Activated gamma-delta T cell treated with anti-CD3 and anti-CD28 coated beads, Interleukin-2, amount 50 U/mL, for 16 hours (primary cell): ENCODE results near the gene AMDHD1.
"Not testable (repeated sequence)": the region's sequence is repeated elsewhere in the genome, so short reads cannot be mapped to it uniquely, and the experiment has no call there.

Experiments
- DNase-seq: peaks from one replicate; pipeline ENCODE4 v3.0.0-alpha.2; 2020; ENCODE audit warnings: low read depth

The AMDHD1 gene

DNA sequence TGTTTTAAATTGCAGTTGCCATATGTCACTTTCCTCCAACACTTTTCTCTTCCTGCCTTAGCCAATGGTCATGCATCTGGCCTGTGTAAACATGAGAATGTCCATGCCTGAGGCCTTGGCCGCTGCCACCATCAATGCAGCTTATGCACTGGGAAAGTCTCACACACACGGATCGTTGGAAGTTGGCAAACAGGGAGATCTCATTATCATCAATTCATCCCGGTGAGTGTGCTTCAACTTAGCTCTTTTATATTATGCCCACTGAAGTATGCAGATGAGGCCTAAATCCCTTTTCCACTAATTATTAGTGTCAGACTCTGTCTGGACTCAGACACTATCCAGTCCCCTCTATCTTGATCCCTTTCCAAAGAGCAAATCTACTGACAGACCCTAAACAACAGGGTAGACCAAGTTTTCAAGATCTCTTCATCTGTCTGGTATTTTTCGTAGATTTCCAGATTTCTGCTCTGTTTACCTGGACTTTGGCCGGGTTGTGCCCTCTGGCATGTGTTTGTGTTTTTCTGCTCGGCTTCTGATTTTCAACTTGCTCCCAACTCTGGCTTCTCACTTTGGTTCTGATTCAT is 23.2 kb downstream of the AMDHD1 start:
- no peak for DNase-seq

- no peak for DNase-seq
Observed at GRCh38 chr12:95967301-95967700, 24.2 kb downstream of the AMDHD1 start.

DNA sequence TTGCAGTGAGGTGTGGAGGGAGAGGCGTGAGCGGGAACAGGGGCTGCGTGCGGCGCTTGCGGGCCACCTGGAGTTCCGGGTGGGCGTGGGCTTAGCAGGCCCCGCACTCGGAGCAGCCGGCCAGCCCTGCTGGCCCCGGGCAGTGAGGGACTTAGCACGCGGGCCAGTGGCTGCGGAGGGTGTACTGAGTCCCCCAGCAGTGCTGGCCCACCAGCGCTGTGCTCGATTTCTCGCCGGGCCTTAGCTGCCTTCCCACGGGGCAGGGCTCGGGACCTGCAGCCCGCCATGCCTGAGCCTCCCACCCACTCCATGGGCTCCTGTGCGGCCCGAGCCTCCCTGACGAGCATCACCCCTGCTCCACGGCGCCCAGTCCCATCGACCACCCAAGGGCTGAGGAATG is 26.0 kb downstream of the AMDHD1 start:
- not testable (repeated sequence) for DNase-seq

- DNase-seq: no peak
Observed at GRCh38 chr12:95970905-95971304, 27.8 kb downstream of the AMDHD1 start.

GRCh38 chr12:95972832-95973456 is 29.8 kb downstream of the AMDHD1 start:
- DNase-seq: no peak

- no peak for DNase-seq
Observed at GRCh38 chr12:95974358-95974757, 31.2 kb downstream of the AMDHD1 start.

- no peak for DNase-seq
Observed at GRCh38 chr12:95975491-95975890, 32.4 kb downstream of the AMDHD1 start.

DNA sequence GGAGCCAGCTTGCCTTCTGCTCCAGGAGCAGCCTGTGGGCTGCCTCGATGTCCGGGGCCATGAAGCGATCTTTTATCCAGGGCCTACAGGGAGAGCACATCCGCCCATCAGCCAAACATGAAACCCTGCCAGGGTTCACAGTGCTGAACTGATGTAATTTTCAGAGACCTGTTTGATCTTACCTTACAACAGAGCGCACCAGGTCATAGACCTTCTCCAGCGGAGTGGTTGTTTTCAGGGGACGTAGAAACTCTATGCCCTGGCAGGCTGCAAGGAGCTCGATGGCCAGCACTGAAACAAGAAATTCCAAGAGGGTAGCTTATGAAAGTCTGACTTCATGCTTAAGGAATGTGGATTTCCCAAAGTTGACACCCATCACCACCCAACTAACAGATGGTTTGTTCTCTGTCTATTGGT is 33.3 kb downstream of the AMDHD1 start:
- DNase-seq: no peak

DNA sequence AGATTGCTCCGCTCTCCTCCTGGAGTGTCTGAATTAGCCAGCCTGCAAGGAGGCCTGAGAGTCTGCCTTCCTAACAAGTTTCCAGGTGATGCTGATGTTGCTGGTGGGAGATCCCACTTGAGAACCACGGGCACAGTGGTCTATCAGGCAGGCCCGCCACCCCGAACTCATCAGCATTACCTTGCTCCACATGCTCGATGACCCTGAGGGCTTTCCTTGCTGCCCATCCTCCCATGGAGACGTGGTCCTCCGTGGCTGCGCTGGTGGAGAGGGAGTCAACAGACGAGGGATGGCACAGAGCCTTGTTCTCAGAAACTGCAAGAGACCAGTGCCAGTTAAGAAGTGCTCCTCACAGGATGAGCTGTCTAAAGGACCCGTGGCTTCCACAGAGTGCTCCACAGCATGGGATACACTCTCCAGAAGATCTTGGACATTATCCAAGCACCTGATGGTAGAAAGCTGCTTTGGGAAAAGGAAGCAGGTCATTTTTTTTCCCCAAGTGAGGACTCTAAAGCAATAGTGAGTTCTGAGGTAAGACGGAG is 34.7 kb downstream of the AMDHD1 start:
- DNase-seq: no peak

GRCh38 chr12:95978351-95978750 is 35.2 kb downstream of the AMDHD1 start:
- DNase-seq: no peak

- no peak for DNase-seq
Observed at GRCh38 chr12:95978774-95979173, 35.6 kb downstream of the AMDHD1 start.

DNA sequence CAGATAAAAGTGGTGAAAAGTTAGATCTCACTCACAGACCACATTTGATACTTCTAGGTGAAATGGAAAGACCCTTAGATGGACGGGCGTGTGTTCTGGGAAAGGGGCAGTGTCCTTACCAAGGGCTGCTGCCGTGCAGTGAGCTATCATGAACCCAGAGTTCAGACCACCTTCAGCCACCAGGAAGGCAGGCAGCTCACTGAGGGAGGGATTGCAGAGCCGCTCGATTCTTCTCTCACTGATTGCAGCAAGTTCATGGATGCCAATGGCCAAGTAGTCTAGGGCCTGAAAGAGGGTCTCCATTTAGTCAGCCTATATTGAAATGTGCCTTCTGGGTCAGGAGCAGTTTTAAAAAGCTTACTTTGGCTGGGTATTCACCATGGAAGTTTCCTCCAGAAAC is 37.3 kb downstream of the AMDHD1 start:
- no peak for DNase-seq

GRCh38 chr12:95982602-95983001 is 39.5 kb downstream of the AMDHD1 start:
- DNase-seq: no peak

- no peak for DNase-seq
Observed at GRCh38 chr12:95984682-95985081, 41.6 kb downstream of the AMDHD1 start.

- DNase-seq: no peak
Observed at GRCh38 chr12:95986635-95987570, 43.8 kb downstream of the AMDHD1 start.

DNA sequence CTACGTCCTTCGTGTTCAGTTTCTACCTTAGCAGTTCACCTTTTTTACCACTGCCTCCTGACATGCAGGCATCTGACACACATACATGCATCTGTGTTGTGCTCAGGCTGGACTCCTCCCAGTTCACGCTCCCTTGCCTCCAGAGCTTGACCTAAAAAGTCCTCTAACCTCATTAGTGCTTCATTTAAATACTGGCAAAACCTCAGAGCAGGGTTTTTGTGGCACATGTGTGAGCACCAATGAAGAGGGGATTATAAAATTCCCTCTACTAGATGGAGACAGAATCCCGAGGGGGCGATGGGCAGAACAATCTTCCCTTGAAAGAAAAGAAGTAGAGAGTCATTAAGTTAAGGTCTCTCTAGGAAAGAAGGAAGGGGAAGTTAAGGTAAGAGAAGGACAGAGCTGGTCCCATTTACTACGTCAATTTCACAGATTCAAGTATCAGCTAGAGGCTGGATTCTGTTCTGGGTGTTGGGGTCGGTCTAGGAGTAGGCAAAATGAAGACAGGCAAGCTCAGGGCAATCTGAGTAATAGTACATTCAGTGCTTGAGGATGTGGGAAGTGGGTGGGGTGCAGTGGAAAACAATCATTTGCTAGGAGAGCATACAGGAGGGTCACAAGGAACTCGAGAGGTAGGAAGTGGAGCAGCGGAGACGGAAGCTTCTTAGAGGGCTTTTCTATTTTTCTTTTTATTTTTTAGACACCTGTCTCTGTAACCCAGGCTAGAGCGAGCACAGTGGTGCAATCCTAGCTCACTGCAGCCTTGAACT is 45.6 kb downstream of the AMDHD1 start:
- no peak for DNase-seq

DNA sequence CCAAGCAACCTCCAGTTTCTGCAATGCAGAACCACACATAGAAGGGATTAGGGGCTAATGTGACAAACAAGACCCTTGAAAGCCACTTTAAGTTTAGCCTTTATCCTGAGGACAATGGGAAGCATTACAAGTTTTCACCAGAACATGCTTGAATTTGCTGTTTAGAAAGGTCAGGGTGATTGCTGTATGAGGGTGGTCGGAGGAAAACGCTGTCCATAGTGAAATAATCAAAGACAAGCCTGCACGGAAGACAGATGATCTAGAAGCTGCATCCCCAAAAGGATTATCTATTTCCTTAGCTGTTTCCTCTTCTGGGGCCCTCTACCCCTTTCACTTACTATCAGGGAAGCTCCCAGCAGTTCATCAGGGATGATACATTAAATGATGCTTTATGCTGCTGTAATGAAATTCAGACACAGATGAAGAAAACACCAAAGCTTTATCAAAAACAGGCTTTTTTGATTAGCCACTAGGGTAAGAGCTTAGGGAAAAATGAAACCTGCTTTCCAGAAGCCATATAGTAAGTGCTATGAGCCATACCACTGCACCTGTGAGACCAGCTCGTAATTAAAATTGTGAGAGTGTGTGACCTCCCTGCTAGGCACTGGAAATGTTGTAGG is 46.5 kb downstream of the AMDHD1 start:
- DNase-seq: no peak

DNA sequence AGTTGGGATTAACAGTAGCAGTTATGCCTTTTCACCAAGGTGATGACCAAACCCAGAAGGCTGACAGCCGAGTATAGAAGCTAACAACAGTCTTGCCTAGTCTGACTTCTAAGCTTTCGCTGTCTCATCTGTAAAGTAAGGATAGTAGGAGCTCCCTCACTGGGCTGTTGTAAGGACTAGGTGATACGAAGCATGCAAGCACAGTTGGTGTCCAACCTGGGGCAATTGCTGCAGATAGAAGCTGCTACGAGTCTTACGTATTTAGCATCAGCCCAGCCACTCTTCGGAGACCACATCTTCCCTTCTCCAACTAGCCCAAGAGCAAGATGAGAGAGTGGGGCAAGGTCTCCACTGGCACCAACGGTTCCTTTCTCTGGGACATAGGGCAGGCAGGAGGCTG is 47.0 kb downstream of the AMDHD1 start:
- no peak for DNase-seq

DNA sequence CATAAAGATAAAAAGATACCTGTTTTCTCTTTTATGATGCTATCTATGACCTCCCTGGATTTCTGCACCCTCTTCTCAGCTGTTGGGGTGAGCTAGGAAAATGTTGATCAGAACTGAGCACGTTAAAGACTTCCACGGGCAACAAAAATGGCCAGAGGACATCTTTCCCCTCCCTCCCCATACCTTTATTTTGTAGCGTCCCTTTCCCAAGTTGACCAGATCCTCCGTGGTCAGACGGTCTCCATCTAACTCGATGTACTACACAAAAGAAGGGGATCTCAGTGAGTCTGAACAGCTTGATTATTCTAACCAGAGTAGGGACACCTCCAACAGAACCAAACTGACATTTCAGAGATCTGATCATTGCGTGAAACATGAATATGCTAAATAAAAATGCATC is 50.8 kb downstream of the AMDHD1 start:
- DNase-seq: no peak

GRCh38 chr12:95994476-95994875 is 51.3 kb downstream of the AMDHD1 start:
- no peak for DNase-seq

DNA sequence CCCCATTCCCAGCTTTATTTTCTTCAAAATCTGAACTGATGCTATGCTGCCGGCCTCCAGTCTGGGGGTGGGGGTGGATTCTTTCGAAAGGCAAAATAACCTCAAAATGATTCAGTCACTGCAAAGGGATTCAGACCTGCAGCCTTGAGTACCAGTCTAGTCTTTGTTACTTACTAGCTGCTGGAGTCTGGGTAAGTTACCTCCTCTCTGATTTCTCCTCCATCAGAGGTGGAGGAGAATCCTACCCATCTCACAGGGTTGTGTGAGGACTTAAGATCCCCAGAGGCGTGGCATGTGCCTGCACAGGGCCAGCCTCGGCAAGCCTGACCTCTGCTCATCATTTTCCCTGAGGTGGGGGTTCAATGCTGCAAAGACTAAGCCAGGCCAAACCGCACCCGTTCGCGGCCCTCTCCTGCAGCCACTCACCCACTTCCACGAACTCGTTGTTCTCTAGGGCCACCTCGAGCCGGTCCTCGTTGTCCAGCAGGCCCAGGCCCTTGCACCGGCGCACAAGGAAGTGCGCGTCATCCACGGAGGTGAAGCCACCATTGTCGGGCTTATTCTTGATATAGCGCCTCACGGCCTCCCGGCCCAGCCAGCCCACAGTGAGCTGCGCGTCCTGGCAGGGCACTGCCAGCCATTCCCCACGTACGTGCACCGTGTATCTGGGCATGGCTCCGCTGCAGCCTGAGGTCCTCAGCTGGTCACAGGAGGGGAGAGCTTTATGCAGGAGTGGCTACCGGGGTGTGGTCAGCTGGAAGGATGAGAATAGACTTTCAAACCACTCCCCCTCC is 52.3 kb downstream of the AMDHD1 start:
- no peak for DNase-seq
